HG03196 (cell line): ENCODE results near the gene FCRL4.
"Not testable (repeated sequence)": the region's sequence is repeated elsewhere in the genome, so short reads cannot be mapped to it uniquely, and the experiment has no call there.

ENCODE experiments used
- ATAC-seq: cut with Tn5 transposase; IDR thresholded peaks from one replicate; pipeline ENCODE4 v1.9.1; 2021; ENCODE audit not compliant: unreplicated experiment

The FCRL4 gene

DNA sequence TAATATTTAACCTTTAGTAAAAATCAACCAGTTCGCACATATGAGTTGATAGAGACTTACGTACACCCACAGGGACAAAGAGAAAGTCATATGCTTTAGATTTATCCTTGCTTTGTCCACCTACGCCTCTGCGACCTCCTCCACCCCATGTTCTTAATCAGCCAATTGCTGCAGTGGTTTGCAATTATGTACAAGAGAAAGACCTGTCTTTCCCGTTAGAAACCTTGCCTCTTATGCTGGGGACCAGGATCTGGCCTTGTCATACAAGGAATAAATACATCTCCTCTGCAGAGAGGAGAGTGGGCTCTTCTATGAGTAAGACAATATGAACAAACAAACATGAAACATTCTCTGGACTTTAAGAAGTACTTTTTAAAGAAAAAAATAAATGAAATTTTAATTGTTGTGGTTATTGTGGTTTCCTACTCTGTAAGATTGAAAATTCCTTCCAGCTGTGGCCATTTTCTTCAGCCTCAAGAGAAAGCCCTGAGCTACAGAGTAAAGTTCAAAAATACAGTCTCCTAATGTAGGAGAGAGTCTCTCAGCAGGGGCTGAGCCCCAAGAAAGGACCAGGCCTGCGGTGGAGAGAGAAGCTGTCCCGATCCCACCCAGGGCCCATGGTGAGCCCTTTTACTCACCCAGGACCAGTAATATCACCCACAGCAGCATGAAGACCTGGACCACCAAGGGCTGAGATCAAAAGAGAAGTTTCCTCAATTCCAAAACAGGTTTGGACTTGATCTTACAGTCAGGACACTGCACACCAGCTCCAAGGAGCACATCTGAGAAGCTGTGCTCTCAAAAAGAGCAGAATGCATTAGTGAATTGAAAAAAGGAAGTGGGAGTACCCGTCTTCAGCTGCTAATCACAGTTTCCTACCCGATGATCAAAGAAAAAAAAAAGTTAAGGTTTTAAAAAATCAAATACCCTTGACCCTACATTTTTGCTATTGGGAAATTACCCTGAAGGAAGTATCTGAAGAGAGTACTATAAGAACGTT, 45.9 kb downstream of the FCRL4 start, which contains the start of gene FCRL5:
Gene FCRL5 (minus strand): TSS at position 822 of the 1,000 bp plus-strand sequence. CDS start 153 bp downstream, at position 669.
- peak; percentile 68 for ATAC-seq

DNA sequence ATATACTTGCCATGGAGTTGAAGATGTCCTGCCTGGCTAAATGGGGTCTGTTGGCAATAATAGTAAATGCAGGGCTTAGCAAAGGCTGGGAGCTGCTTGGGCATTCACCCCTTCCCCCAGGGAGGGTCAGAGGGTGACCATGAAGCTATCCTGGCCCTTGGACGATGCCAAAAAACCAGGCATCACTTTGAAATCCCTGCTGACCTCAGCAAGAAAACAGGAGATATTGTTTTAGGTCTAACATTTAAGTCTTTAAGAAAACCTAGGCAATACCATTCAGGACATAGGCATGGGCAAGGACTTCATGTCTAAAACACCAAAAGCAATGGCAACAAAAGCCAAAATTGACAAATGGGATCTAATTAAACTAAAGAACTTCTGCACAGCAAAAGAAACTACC, 49.8 kb downstream of the FCRL4 start:
- ATAC-seq, result not testable (repeated sequence)

GRCh38 chr1:157542676-157543075, 55.2 kb downstream of the FCRL4 start:
- ATAC-seq, result no peak

GRCh38 chr1:157540852-157541251, 57.0 kb downstream of the FCRL4 start:
- ATAC-seq, result no peak

- ATAC-seq, result no peak
Measured at GRCh38 chr1:157540160-157540748, 57.6 kb downstream of the FCRL4 start.

DNA sequence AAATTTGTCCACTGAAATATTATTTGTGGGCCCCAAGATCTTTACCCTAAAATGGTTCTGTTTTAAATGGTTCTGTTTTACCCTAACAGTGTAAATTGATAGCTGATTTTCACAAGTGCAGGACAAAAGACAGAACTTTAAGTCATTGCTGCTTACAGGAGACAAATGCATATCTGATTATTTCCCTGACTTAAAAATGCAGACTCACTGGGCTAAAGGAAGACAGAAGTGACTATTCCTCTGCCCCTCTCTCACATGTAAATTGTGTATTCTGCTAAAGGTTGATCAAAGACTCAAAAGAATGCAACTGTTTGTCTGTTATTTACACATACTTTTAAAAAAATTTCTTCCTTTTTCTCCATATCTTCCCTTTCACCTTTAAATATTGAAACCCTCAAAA, 58.3 kb downstream of the FCRL4 start:
- ATAC-seq, result no peak

- no peak for ATAC-seq
Measured at GRCh38 chr1:157532569-157532968, 65.3 kb downstream of the FCRL4 start.

DNA sequence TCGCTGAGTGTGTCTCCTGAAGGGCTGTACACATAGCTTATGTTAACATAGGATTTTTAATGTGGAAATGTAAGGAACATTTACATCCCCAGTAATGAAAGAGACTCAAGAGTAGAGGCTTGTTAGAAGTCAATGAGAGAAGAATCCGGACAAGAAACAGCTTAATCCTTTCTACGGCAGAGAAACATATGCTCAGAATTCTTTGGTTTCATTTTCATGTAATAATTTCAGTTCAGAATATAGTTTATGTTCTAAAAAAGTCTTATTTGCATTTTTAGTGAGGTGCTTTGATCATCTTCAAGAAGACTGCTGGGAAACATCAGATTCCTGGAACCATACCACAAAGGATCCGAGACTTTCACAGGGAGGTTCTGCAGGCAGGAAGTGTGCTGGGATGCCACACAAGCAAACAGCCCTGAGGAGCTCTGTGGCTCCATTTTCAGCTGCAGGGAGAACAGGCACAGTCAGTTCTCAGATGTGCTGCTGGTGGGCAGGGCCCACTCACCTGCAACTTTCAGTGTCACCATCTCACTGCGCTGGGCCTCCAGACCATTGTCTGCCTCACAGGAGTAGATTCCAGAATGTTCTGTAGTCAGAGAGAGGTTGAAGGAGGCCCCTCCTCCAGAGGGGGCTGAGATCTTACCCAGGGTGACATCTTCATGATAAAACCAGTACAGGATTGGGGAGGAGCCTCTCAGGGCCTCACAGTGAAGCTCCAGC, 74.0 kb downstream of the FCRL4 start:
- no peak for ATAC-seq
